IMR-90 (cell line): ENCODE measurements around the gene SLC4A2. TPM values are rescaled to one million over a fixed set of nuclear protein-coding genes. Genes with fewer than 3 reads are reported as not detected.

Source experiments
- ATAC-seq: fragments of 200-7000 bp; cut with Tn5 transposase; 2 replicates; pipeline ENCODE4 v1.9.1; 2020; ENCODE audit warnings: low read depth, mild to moderate bottlenecking, moderate library complexity
- BruUV-seq: library from RNA; stranded (reverse); fragments of 400-500 nt; replicated peaks from 2 replicates; lab custom pipeline; 2021; lab: Mats Ljungman, UMichigan
- CTCF ChIA-PET: fragments of 300-600 bp; formaldehyde crosslinking; extraction: SDS; loops from one replicate; lab custom pipeline; 2021; ENCODE audit warnings: antibody characterized with exemption; lab: Yijun Ruan, JAX
- POLR2A ChIA-PET: fragments of 300-600 bp; sonication (Branson Sonifier 250); formaldehyde crosslinking; loops from one replicate; lab custom pipeline; 2022; ENCODE audit warnings: antibody characterized with exemption; ENCODE audit not compliant: unreplicated experiment; lab: Charles Lee
- DNase-seq: peaks from one replicate; pipeline ENCODE4 v3.0.0; 2013
- H2AFZ ChIP-seq: replicated peaks from 2 replicates; pipeline ENCODE3; 2013; ENCODE audit warnings: low read length, mild to moderate bottlenecking; ENCODE audit not compliant: poor library complexity
- H2AK5ac ChIP-seq: 2 replicates; pipeline ENCODE4 v1.6.1; 2013; ENCODE audit warnings: low read depth, low read length, inconsistent platforms
- H2AK9ac ChIP-seq: replicated peaks from 2 replicates; pipeline ENCODE3; 2013; ENCODE audit warnings: mild to moderate bottlenecking, low read depth, low read length, moderate library complexity; ENCODE audit not compliant: poor library complexity
- H2BK120ac ChIP-seq: 2 replicates; pipeline ENCODE4 v1.6.1; 2013; ENCODE audit warnings: low read depth, low read length, inconsistent platforms
- H2BK15ac ChIP-seq: 3 replicates; pipeline ENCODE4 v1.6.1; 2013; ENCODE audit warnings: low read depth, low read length, inconsistent platforms
- H2BK20ac ChIP-seq: 2 replicates; pipeline ENCODE4 v1.6.1; 2013; ENCODE audit warnings: low read depth, mild to moderate bottlenecking, inconsistent platforms, low read length, moderate library complexity
- H2BK5ac ChIP-seq: 2 replicates; pipeline ENCODE4 v1.6.1; 2013; ENCODE audit warnings: mild to moderate bottlenecking, low read depth, low read length, inconsistent platforms; ENCODE audit not compliant: poor library complexity, severe bottlenecking
- H3K14ac ChIP-seq: replicated peaks from 2 replicates; pipeline ENCODE4 v1.6.1; 2013; ENCODE audit warnings: low read depth, low read length, inconsistent platforms
- H3K18ac ChIP-seq: 2 replicates; pipeline ENCODE4 v1.6.1; 2013; ENCODE audit warnings: low read depth, low read length, control low read depth
- H3K23ac ChIP-seq: 2 replicates; pipeline ENCODE4 v1.6.1; 2013; ENCODE audit warnings: low read depth, low read length, inconsistent platforms
- H3K27ac ChIP-seq: 2 replicates; pipeline ENCODE4 v1.5.1; 2013; ENCODE audit warnings: mild to moderate bottlenecking, control low read depth, low read length; ENCODE audit not compliant: insufficient read depth
- H3K27me3 ChIP-seq: 2 replicates; pipeline ENCODE4 v1.6.1; 2013; ENCODE audit warnings: low read length; ENCODE audit not compliant: control insufficient read depth, insufficient read depth
- H3K36me3 ChIP-seq: 2 replicates; pipeline ENCODE4 v1.6.1; 2013; ENCODE audit warnings: low read length, mixed read lengths; ENCODE audit not compliant: control insufficient read depth, insufficient read depth
- H3K4ac ChIP-seq: 2 replicates; pipeline ENCODE4 v1.6.1; 2013; ENCODE audit warnings: low read depth, low read length, inconsistent platforms
- H3K4me1 ChIP-seq: 2 replicates; pipeline ENCODE4 v1.6.1; 2013; ENCODE audit warnings: low read length, mixed read lengths; ENCODE audit not compliant: control insufficient read depth, insufficient read depth
- H3K4me2 ChIP-seq: 2 replicates; pipeline ENCODE4 v1.6.1; 2013; ENCODE audit warnings: low read depth, mild to moderate bottlenecking, control low read depth, low read length, moderate library complexity
- H3K4me3 ChIP-seq: 2 replicates; pipeline ENCODE4 v1.5.1; 2013; ENCODE audit warnings: low read depth, mild to moderate bottlenecking, control low read depth, low read length, moderate library complexity; ENCODE audit not compliant: insufficient read depth
- H3K56ac ChIP-seq: 2 replicates; pipeline ENCODE4 v1.6.1; 2013; ENCODE audit warnings: low read length, inconsistent platforms; ENCODE audit not compliant: insufficient read depth; ENCODE audit errors: extremely low read depth
- H3K79me1 ChIP-seq, 2 experiments: 2 replicates each; pipeline ENCODE4 v1.6.1; 2013; ENCODE audit warnings: low read length in 2 of 2, inconsistent platforms in 1 of 2, low read depth in 1 of 2
- H3K9ac ChIP-seq: 2 replicates; pipeline ENCODE4 v1.6.1; 2013; ENCODE audit warnings: low read depth, low read length, control low read depth
- H3K9me1 ChIP-seq: 2 replicates; pipeline ENCODE4 v1.6.1; 2013; ENCODE audit warnings: low read length, inconsistent platforms; ENCODE audit not compliant: insufficient read depth
- H3K9me3 ChIP-seq: 2 replicates; pipeline ENCODE4 v1.6.1; 2013; ENCODE audit warnings: low read length; ENCODE audit not compliant: control insufficient read depth, insufficient read depth
- H4K20me1 ChIP-seq: 2 replicates; pipeline ENCODE4 v1.6.1; 2013; ENCODE audit warnings: low read length, inconsistent platforms; ENCODE audit not compliant: insufficient read depth
- H4K5ac ChIP-seq: 2 replicates; pipeline ENCODE4 v1.6.1; 2013; ENCODE audit warnings: mild to moderate bottlenecking, low read depth, low read length, control low read depth
- H4K8ac ChIP-seq, 2 experiments: 2 replicates each; pipeline ENCODE4 v1.6.1; 2013; ENCODE audit warnings: low read depth in 2 of 2, low read length in 2 of 2, control low read depth in 1 of 2, inconsistent platforms in 1 of 2
- H4K91ac ChIP-seq: 2 replicates; pipeline ENCODE4 v1.6.1; 2013; ENCODE audit warnings: low read depth, low read length, inconsistent platforms; ENCODE audit not compliant: insufficient read depth
- CEBPB ChIP-seq: IDR thresholded peaks from 2 replicates; pipeline ENCODE4 v1.6.1; 2012; ENCODE audit warnings: low read depth, low read length, improper control_type of control experiment
- CHD1 ChIP-seq: IDR thresholded peaks from 2 replicates; pipeline ENCODE4 v1.6.1; 2012; ENCODE audit warnings: low read depth, low read length, improper control_type of control experiment
- FOS ChIP-seq: fragments of 150-350 bp; IDR thresholded peaks from 2 replicates; pipeline ENCODE4 v1.6.1; 2016; ENCODE audit warnings: low read depth, low read length
- MAFK ChIP-seq: IDR thresholded peaks from 2 replicates; pipeline ENCODE4 v1.6.1; 2012; ENCODE audit warnings: low read depth, low read length, improper control_type of control experiment
- NFE2L2 ChIP-seq: fragments of 150-350 bp; IDR thresholded peaks from 2 replicates; pipeline ENCODE4 v1.6.1; 2016; ENCODE audit warnings: low read depth, mild to moderate bottlenecking, low read length
- RAD21 ChIP-seq: IDR thresholded peaks from 2 replicates; pipeline ENCODE4 v1.6.1; 2012; ENCODE audit warnings: low read length, improper control_type of control experiment
- RCOR1 ChIP-seq: IDR thresholded peaks from 2 replicates; pipeline ENCODE4 v1.6.1; 2012; ENCODE audit warnings: mild to moderate bottlenecking, low read length, improper control_type of control experiment; ENCODE audit not compliant: insufficient replicate concordance
- WGBS, 2 experiments: methylation state at CpG; one replicate each; pipeline versions ENCODE4 v1.1.5 to v1.1.7; 2013; ENCODE audit warnings: missing lambda C conversion rate in 2 of 2; ENCODE audit not compliant: insufficient read length in 1 of 2; ENCODE audit errors: extremely low coverage in 2 of 2; 5-methylcytosine and 5-hydroxymethylcytosine counted together
- dilution Hi-C: fragments of 300-500 bp; cut with HindIII; formaldehyde crosslinking; loops from one replicate; pipeline ENCODE4 v1.14.3; 2018; ENCODE audit warnings: low sequenced_read_pairs; ENCODE audit not compliant: unreplicated experiment
- in situ Hi-C: fragments of 300-500 bp; cut with MboI; formaldehyde crosslinking; loops from 3 replicates; pipeline ENCODE4 v1.14.3; 2019; ENCODE audit warnings: low sequenced_read_pairs, inconsistent platforms, mixed read lengths
- intact Hi-C: fragments of 100-400 bp; cut with micrococcal nuclease; formaldehyde crosslinking; loops from 2 replicates; pipeline ENCODE4 v1.10.0; 2022
- polyA plus RNA-seq, 3 experiments: library from polyadenylated mRNA; depleted of rRNA; stranded (reverse); fragments of >200 nt; gene quantifications; 2 replicates each; pipeline ENCODE4 v1.2.3, GENCODE V29; 2012; ENCODE audit warnings: low replicate concordance in 1 of 3
- total RNA-seq: library from RNA; depleted of rRNA; stranded (reverse); fragments of >200 nt; gene quantifications from 2 replicates; pipeline ENCODE4 v1.2.3, GENCODE V29; 2012
- TF ChIP-seq, protein P1 (sequence below): fragments of 150-350 bp; IDR thresholded peaks from 2 replicates; pipeline ENCODE4 v1.6.1; 2017; ENCODE audit warnings: mild to moderate bottlenecking, antibody characterized with exemption, low read length, low read depth
- TF ChIP-seq, protein P2 (sequence below): conservative IDR thresholded peaks from 2 replicates; pipeline ENCODE4 v1.5.1; 2012; ENCODE audit warnings: mild to moderate bottlenecking, low read depth, low read length, improper control_type of control experiment

Gene SLC4A2
- total and polyA plus RNA-seq, 2 of the 4 experiments (the other 2 are of a cell fraction) = 29.6 to 91.0 TPM

- Histone ChIP-seq H3K4me3 (no peak overlapping the region), H3K9me3 (no peaks in the 10 kb centered on the region), H4K91ac (no peak overlapping the region), H2BK5ac (no peak overlapping the region), H4K5ac (no peak overlapping the region), H3K36me3 (no peaks in the 10 kb centered on the region), H3K4me2 (no peak overlapping the region), H2BK15ac (no peak overlapping the region), H3K9me1 (peaks cover 7% of the 10 kb centered on the region; the same call in 1 of the 2 replicates), H2AFZ (no peak overlapping the region), H3K79me1 (peaks cover 9 to 39% of the 10 kb centered on the region in 2 experiments), H3K4ac (no peak overlapping the region), H2AK9ac (no peak overlapping the region), H4K20me1 (peaks cover 6% of the 10 kb centered on the region; the same call in 1 of the 2 replicates), H3K14ac (no peak overlapping the region), H2BK20ac (no peak overlapping the region), H3K18ac (no peak overlapping the region), H4K8ac (no peak overlapping the region), H3K9ac (no peak overlapping the region), H2BK120ac (no peak overlapping the region), H2AK5ac (no peak overlapping the region), H3K27me3 (no peaks in the 10 kb centered on the region), H3K23ac (no peak overlapping the region), H3K4me1 (peaks cover 25% of the 10 kb centered on the region), H3K56ac (no peak overlapping the region), H3K27ac (no peak overlapping the region)
- dilution Hi-C loops (no loop called here), intact Hi-C loops (no loop called here), in situ Hi-C loops (no loop called here)
- DNase-seq (no peak), ATAC-seq (no peak)
- WGBS, 2 experiments = 80% methylated on average over 1 of the region's 6 CpGs; no CpG with 5 or more reads in 1 of the 2 experiments
- ChIA-PET CTCF (no interaction called here), POLR2A (no interaction called here)
- BruUV-seq = no TSS peak
- TF ChIP-seq MAFK = no peak
- no peak for TF ChIP-seq CEBPB
- TF ChIP-seq NFE2L2 = no peak
- no peak for TF ChIP-seq CHD1
- TF ChIP-seq, protein P1, sequence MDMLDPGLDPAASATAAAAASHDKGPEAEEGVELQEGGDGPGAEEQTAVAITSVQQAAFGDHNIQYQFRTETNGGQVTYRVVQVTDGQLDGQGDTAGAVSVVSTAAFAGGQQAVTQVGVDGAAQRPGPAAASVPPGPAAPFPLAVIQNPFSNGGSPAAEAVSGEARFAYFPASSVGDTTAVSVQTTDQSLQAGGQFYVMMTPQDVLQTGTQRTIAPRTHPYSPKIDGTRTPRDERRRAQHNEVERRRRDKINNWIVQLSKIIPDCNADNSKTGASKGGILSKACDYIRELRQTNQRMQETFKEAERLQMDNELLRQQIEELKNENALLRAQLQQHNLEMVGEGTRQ = no peak
- TF ChIP-seq, protein P2, sequence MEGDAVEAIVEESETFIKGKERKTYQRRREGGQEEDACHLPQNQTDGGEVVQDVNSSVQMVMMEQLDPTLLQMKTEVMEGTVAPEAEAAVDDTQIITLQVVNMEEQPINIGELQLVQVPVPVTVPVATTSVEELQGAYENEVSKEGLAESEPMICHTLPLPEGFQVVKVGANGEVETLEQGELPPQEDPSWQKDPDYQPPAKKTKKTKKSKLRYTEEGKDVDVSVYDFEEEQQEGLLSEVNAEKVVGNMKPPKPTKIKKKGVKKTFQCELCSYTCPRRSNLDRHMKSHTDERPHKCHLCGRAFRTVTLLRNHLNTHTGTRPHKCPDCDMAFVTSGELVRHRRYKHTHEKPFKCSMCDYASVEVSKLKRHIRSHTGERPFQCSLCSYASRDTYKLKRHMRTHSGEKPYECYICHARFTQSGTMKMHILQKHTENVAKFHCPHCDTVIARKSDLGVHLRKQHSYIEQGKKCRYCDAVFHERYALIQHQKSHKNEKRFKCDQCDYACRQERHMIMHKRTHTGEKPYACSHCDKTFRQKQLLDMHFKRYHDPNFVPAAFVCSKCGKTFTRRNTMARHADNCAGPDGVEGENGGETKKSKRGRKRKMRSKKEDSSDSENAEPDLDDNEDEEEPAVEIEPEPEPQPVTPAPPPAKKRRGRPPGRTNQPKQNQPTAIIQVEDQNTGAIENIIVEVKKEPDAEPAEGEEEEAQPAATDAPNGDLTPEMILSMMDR = 0 out of 2 replicates have a peak, but pooled peaks have one; percentile 5
- TF ChIP-seq FOS = no peak
- TF ChIP-seq RAD21 = no peak
- no peak for TF ChIP-seq RCOR1
Observed at GRCh38 chr7:151056283-151056665, 3.1 kb upstream of the SLC4A2 start.
